PFSK-1 (cell line): ENCODE measurements around the gene MAP4K5.

Source experiments
- FOXP2 ChIP-seq: optimal IDR thresholded peaks from 2 replicates; pipeline ENCODE3; 2011; ENCODE audit warnings: borderline replicate concordance, control low read depth, inconsistent platforms; ENCODE audit not compliant: insufficient read depth; ENCODE audit errors: extremely low read length, extremely low read depth
- POLR2AphosphoS5 ChIP-seq: IDR thresholded peaks from 2 replicates; pipeline ENCODE4 v1.6.1; 2012; ENCODE audit warnings: low read depth, mild to moderate bottlenecking, control low read depth, low read length, moderate library complexity
- REST ChIP-seq, 2 experiments: IDR thresholded peaks; 2 replicates each; pipeline versions ENCODE4 v1.6.1 to v1.8.0; 2011 to 2012; ENCODE audit warnings: low read depth in 2 of 2, low read length in 2 of 2, control low read depth in 1 of 2, inconsistent platforms in 1 of 2, mild to moderate bottlenecking in 1 of 2, moderate library complexity in 1 of 2; ENCODE audit not compliant: insufficient read depth in 1 of 2
- SIN3A ChIP-seq: IDR thresholded peaks from 2 replicates; pipeline ENCODE4 v1.6.1; 2012; ENCODE audit warnings: mild to moderate bottlenecking, low read length, moderate library complexity, borderline replicate concordance; ENCODE audit not compliant: insufficient read depth
- TAF1 ChIP-seq: IDR thresholded peaks from 2 replicates; pipeline ENCODE4 v1.6.1; 2012; ENCODE audit warnings: low read length, control low read depth, borderline replicate concordance; ENCODE audit not compliant: insufficient read depth

The MAP4K5 gene

GRCh38 chr14:50402965-50403364 lies 129.4 kb downstream of the MAP4K5 start:
- TF ChIP-seq POLR2AphosphoS5 (no peak), SIN3A (no peak), REST (IDR thresholded peaks at IDR 0.05; ENCODE audit: insufficient read depth in 1 of 2, low read depth in 2 of 2, low read length in 2 of 2) (no peak), FOXP2 (no peak), TAF1 (no peak)

DNA sequence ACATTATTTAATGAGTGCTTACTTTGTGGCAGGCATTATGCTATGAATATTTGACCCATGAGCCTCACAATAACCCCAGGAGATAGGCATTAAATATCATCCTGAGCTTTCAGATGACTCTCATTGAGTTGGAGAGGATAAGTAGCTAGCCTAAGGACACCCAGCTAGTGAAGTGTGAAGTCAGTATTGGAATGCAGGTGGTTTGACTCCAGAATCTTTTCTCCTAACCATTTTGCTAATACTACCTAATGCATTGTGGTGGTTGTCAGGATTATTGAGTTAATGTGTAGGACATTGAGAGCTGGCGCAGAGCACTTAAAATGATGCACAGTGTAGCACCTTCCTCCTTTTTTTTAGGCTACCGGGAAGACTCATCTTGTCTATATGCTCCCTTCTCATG lies 131.9 kb downstream of the MAP4K5 start:
- no peak for TF ChIP-seq SIN3A
- no peak for TF ChIP-seq TAF1
- no peak for TF ChIP-seq REST (IDR thresholded peaks at IDR 0.05; ENCODE audit: insufficient read depth in 1 of 2, low read depth in 2 of 2, low read length in 2 of 2)

- TF ChIP-seq REST (IDR thresholded peaks at IDR 0.05; ENCODE audit: insufficient read depth in 1 of 2, low read depth in 2 of 2, low read length in 2 of 2) (no peak), SIN3A (no peak), TAF1 (no peak), POLR2AphosphoS5 (no peak), FOXP2 (no peak)
These were observed 132.9 kb downstream of the MAP4K5 start for GRCh38 chr14:50399251-50400032.

- TF ChIP-seq REST (IDR thresholded peaks at IDR 0.05; ENCODE audit: insufficient read depth in 1 of 2, low read depth in 2 of 2, low read length in 2 of 2) (no peak), TAF1 (no peak), POLR2AphosphoS5 (no peak), FOXP2 (no peak), SIN3A (no peak)
These were observed 134.2 kb downstream of the MAP4K5 start for GRCh38 chr14:50398189-50398580.
